GM10248 (cell line): ENCODE data around the gene BHLHE41.
A peak's percentile ranks its signal among the peaks of the same experiment; 100 is the strongest.

Source experiments
- CTCF ChIA-PET: fragments of 300-600 bp; sonication (Branson Sonifier 250); formaldehyde crosslinking; extraction: SDS; loops from one replicate; lab custom pipeline; 2021; ENCODE audit warnings: antibody characterized with exemption; lab: Yijun Ruan, JAX
- POLR2A ChIA-PET: fragments of 350-650 bp; sonication (Branson Sonifier 250); formaldehyde crosslinking; extraction: SDS; loops from one replicate; lab custom pipeline; 2020; ENCODE audit warnings: antibody characterized with exemption; lab: Yijun Ruan, JAX
- DNase-seq: peaks from one replicate; pipeline ENCODE4 v3.0.0; 2012; ENCODE audit errors: extremely low spot score
- CTCF ChIP-seq: IDR thresholded peaks from 2 replicates; pipeline ENCODE4 v1.5.1; 2012; ENCODE audit warnings: mild to moderate bottlenecking, low read depth; ENCODE audit errors: extremely low read depth, missing control alignments, control extremely low read depth

Gene BHLHE41

DNA sequence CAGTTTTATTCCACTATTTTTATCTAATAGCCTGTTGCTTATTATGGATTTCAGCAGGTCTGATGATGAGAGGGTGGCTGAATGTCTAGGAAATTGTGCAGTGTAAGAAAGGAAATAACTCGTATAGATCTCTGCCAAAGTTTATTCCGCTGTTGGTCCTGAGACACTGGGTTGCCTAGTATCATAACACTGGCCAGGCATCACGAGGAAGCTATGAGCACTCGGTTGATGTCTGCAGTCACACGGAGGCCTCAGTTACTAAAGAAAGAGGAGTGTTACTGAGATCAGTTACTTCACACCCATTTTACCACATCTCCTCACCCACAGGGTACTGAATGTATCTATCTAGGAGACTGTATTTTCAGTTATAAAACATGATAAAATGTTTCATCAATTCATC is 21.9 kb downstream of the BHLHE41 start:
- DNase-seq: no peak
- CTCF ChIA-PET: interaction anchor here (0.9 to 1.7 kb wide), 3 partner anchors 8 to 19 kb away, joined by 3 to 7 read pairs (median 3); no protein-coding TSS in a partner anchor
- POLR2A ChIA-PET: no interaction called here
- TF ChIP-seq CTCF: no peak

GRCh38 chr12:26101763-26102162 is 23.1 kb downstream of the BHLHE41 start:
- CTCF ChIA-PET: interaction anchor here (0.9 to 1.7 kb wide), 6 partner anchors 10 to 298 kb away, joined by 3 to 7 read pairs (median 3); no protein-coding TSS in a partner anchor
- TF ChIP-seq CTCF: no peak
- no peak for DNase-seq
- POLR2A ChIA-PET: no interaction called here

DNA sequence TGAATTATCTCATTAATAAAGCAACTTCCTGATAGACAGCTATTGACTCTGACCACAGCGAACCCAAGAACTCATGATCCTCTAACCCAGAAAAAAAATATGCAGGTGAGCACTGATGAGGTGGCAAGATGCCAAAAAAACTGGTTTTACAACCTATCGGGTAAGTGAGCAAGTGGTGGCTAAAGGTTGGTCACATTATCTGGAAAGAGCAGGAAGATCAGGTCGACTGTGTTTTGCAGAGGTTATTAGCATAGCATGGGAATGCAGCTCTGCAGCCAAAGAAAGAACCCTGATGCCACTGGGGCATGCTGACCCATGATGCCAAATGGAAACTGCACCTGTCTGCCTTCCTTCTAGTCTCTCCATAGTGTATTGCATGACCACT is 23.5 kb downstream of the BHLHE41 start:
- ChIA-PET CTCF (interaction anchor here (0.9 to 1.7 kb wide), 5 partner anchors 10 to 298 kb away, joined by 3 to 7 read pairs (median 3); no protein-coding TSS in a partner anchor), POLR2A (no interaction called here)
- no peak for DNase-seq
- TF ChIP-seq CTCF: no peak

- TF ChIP-seq CTCF: no peak
- ChIA-PET CTCF (interaction anchor here (0.9 kb wide), 1 partner anchor 14 kb away, joined by 3 read pairs; no protein-coding TSS in a partner anchor), POLR2A (no interaction called here)
- no peak for DNase-seq
These were observed 24.0 kb downstream of the BHLHE41 start for GRCh38 chr12:26100666-26101349.

DNA sequence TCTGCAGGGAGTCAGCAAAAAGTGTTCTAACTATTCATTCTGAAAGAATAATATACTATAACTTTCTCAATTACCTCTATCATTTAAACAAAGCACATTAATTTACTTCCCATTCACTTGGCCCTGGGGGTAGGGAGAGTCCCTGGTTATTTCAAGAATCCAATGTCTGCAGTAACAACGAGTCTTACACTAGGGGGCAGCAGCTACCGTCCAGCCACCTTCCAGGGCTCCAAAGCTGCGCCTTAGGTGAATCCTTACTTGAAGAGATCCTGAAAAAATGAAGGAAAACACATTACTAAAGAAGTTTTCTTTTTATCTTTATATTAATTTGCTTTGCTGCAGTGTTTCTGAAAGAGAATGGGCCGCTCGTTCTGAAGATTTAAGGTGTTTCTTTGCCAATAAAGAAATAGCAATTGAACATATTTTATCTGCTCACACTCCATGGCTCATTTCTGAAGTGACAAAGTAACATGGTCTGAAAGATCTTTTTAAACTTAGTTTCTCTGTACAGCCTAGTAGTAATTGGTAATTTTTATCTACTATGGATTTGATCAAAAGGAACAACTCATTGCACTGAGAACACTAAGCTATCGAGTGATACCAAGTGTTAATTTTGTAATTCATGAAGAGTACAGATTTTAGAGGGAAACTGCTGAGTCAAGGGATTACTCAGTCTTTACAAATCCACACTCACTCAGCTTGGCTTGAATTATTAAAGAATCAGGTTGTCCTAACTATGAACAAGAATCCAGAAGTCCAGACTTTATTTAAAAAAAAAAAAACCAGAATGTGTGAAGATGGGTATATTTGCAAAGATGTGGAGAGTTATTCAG is 27.6 kb downstream of the BHLHE41 start:
- CTCF ChIA-PET: interaction anchor here (0.6 to 2.0 kb wide), 21 partner anchors 9 to 604 kb away, joined by 3 to 15 read pairs (median 4); no protein-coding TSS in a partner anchor
- peak; percentile 87 for TF ChIP-seq CTCF
- DNase-seq: peak; percentile 67
- POLR2A ChIA-PET: interaction anchor here (0.7 kb wide), 1 partner anchor 30 kb away, joined by 3 read pairs; no protein-coding TSS in a partner anchor

DNA sequence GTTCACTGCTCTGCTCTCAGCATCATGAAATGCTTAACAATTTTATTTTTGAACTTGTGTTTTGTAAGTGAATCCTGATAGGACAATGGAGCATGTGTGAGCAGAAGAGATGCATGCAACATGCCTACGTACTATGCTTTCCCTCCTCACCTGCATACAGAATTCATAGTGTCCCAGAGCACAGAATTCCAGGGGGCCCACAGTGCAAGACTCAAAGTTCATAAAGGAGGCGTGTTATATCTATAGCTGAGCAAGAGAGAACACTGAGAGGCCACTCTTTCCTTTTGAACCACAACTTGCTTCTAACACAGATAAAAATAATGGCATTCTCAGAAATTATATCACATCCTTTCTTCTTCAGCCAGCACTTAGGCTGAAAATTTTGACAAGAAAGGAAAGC is 28.8 kb downstream of the BHLHE41 start:
- ChIA-PET POLR2A (no interaction called here), CTCF (interaction anchor here (2.0 kb wide), 1 partner anchor 26 kb away, joined by 5 read pairs; no protein-coding TSS in a partner anchor)
- no peak for DNase-seq
- TF ChIP-seq CTCF: no peak
